Mesenchymal stem cell (in vitro differentiated cells and primary cell): ENCODE measurements around the gene RYR2.

Experiments
- DNase-seq: peaks from one replicate; pipeline ENCODE4 v3.0.0-alpha.2; 2013
- H2AFZ ChIP-seq: one replicate; pipeline ENCODE4 v1.6.1; 2013; ENCODE audit warnings: low read depth, mild to moderate bottlenecking, control low read depth, inconsistent platforms, low read length, moderate library complexity
- H2AK5ac ChIP-seq: 2 replicates; pipeline ENCODE4 v1.6.1; 2013; ENCODE audit warnings: low read length, moderate library complexity, mild to moderate bottlenecking, inconsistent platforms; ENCODE audit not compliant: severe bottlenecking
- H2BK120ac ChIP-seq: one replicate; pipeline ENCODE4 v1.6.1; 2013; ENCODE audit warnings: low read depth, mild to moderate bottlenecking, inconsistent platforms, low read length, moderate library complexity
- H2BK12ac ChIP-seq, 2 experiments: one replicate each; pipeline ENCODE4 v1.6.1; 2013; ENCODE audit warnings: inconsistent platforms in 2 of 2, low read length in 2 of 2, mild to moderate bottlenecking in 2 of 2, moderate library complexity in 2 of 2, control low read depth in 1 of 2
- H2BK15ac ChIP-seq: one replicate; pipeline ENCODE4 v1.6.1; 2013; ENCODE audit warnings: mild to moderate bottlenecking, low read depth, inconsistent platforms; ENCODE audit not compliant: poor library complexity, severe bottlenecking
- H2BK5ac ChIP-seq: 2 replicates; pipeline ENCODE4 v1.6.1; 2013; ENCODE audit warnings: low read depth, mild to moderate bottlenecking, low read length, control low read depth, inconsistent platforms; ENCODE audit not compliant: poor library complexity, severe bottlenecking
- H3K14ac ChIP-seq, 2 experiments: one replicate each; pipeline ENCODE4 v1.6.1; 2013; ENCODE audit warnings: inconsistent platforms in 2 of 2, low read length in 2 of 2, control low read depth in 1 of 2, mild to moderate bottlenecking in 1 of 2, moderate library complexity in 1 of 2
- H3K18ac ChIP-seq, 2 experiments: one replicate each; pipeline ENCODE4 v1.6.1; 2013; ENCODE audit warnings: inconsistent platforms in 2 of 2, low read length in 2 of 2, control low read depth in 1 of 2, low read depth in 1 of 2, mild to moderate bottlenecking in 1 of 2
- H3K23ac ChIP-seq, 2 experiments: one replicate each; pipeline ENCODE4 v1.6.1; 2013; ENCODE audit warnings: inconsistent platforms in 2 of 2, low read length in 2 of 2, mild to moderate bottlenecking in 2 of 2, moderate library complexity in 2 of 2, control low read depth in 1 of 2
- H3K27ac ChIP-seq: 2 replicates; pipeline ENCODE4 v1.5.1; 2013; ENCODE audit warnings: mild to moderate bottlenecking, moderate library complexity, low read length, control low read depth, inconsistent platforms; ENCODE audit not compliant: poor library complexity, severe bottlenecking
- H3K27me3 ChIP-seq, 2 experiments: 2 replicates each; pipeline versions ENCODE4 v1.6.1 to v1.7.0; 2013; ENCODE audit warnings: low read length in 2 of 2, mild to moderate bottlenecking in 2 of 2, moderate library complexity in 2 of 2, control low read depth in 1 of 2, inconsistent platforms in 1 of 2; ENCODE audit not compliant: control insufficient read depth in 1 of 2, insufficient read depth in 1 of 2
- H3K36me3 ChIP-seq, 2 experiments: 2 replicates each; pipeline versions ENCODE4 v1.6.1 to v1.7.0; 2013; ENCODE audit warnings: low read length in 2 of 2, control low read depth in 1 of 2, inconsistent platforms in 1 of 2, low read depth in 1 of 2, mild to moderate bottlenecking in 1 of 2; ENCODE audit not compliant: insufficient read depth in 2 of 2, control insufficient read depth in 1 of 2
- H3K4ac ChIP-seq, 2 experiments: one replicate each; pipeline ENCODE4 v1.6.1; 2013; ENCODE audit warnings: inconsistent platforms in 2 of 2, low read length in 2 of 2, mild to moderate bottlenecking in 2 of 2, moderate library complexity in 2 of 2, control low read depth in 1 of 2, low read depth in 1 of 2
- H3K4me1 ChIP-seq: 2 replicates; pipeline ENCODE4 v1.6.1; 2013; ENCODE audit warnings: low read depth, low read length, control low read depth; ENCODE audit not compliant: control insufficient read depth, insufficient read depth
- H3K4me2 ChIP-seq: 2 replicates; pipeline ENCODE4 v1.6.1; 2013; ENCODE audit warnings: low read length, mild to moderate bottlenecking, inconsistent platforms; ENCODE audit not compliant: poor library complexity, severe bottlenecking
- H3K4me3 ChIP-seq, 2 experiments: 2 replicates each; pipeline versions ENCODE4 v1.5.1 to v1.7.0; 2013; ENCODE audit warnings: low read length in 2 of 2, mild to moderate bottlenecking in 2 of 2, control low read depth in 1 of 2, low read depth in 1 of 2; ENCODE audit not compliant: insufficient read depth in 1 of 2
- H3K79me1 ChIP-seq: replicated peaks from 2 replicates; pipeline ENCODE4 v1.6.1; 2013; ENCODE audit warnings: mild to moderate bottlenecking, control low read depth, low read length, inconsistent platforms; ENCODE audit not compliant: poor library complexity, severe bottlenecking
- H3K9ac ChIP-seq: 2 replicates; pipeline ENCODE4 v1.7.0; 2013; ENCODE audit warnings: mild to moderate bottlenecking, low read length, moderate library complexity
- H3K9me3 ChIP-seq: 2 replicates; pipeline ENCODE4 v1.7.0; 2013; ENCODE audit warnings: mild to moderate bottlenecking, low read length; ENCODE audit not compliant: control insufficient read depth
- H4K8ac ChIP-seq: one replicate; pipeline ENCODE4 v1.6.1; 2013; ENCODE audit warnings: inconsistent platforms, mild to moderate bottlenecking, low read length, moderate library complexity
- H4K91ac ChIP-seq: one replicate; pipeline ENCODE4 v1.6.1; 2013; ENCODE audit warnings: mild to moderate bottlenecking, low read length, inconsistent platforms
- WGBS: methylation state at CpG from one replicate; pipeline ENCODE4 v1.1.7; 2013; ENCODE audit warnings: mixed read lengths; 5-methylcytosine and 5-hydroxymethylcytosine counted together

RYR2 gene

DNA sequence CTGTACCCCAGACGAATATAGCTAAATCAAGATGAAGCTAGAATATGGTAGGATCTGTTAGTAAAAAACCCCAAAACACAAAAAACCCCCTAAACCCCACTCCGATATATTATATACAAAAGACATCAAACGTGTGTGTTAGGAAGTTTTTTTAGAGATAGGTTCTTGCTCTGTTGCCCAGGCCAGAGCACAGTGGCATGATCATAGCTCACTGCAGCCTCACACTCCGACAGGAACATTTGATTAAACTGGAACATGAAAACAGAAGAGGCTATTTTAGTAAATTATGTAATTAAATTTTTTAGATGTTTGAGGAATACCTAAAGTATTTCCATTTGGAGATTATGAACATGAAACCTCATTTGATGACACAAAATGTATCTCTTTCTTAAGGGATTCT lies 8.2 kb upstream of the RYR2 start:
- H3K27ac ChIP-seq = no peak overlapping the region
- no peak for DNase-seq
- no peak overlapping the region for H2BK12ac ChIP-seq
- H3K4me1 ChIP-seq = no peaks in the 10 kb centered on the region
- no peak overlapping the region for H3K9ac ChIP-seq
- H3K18ac ChIP-seq = no peak overlapping the region
- H3K4me3 ChIP-seq = no peak overlapping the region
- no peak overlapping the region for H4K91ac ChIP-seq
- WGBS = 70% methylated on average over 2 of the region's 4 CpGs
- no peak overlapping the region for H2BK5ac ChIP-seq
- no peak overlapping the region for H3K4me2 ChIP-seq
- H3K79me1 ChIP-seq = no peaks in the 10 kb centered on the region
- H2AFZ ChIP-seq = no peak overlapping the region
- H3K27me3 ChIP-seq = no peaks in the 10 kb centered on the region
- no peak overlapping the region for H3K14ac ChIP-seq
- no peak overlapping the region for H3K23ac ChIP-seq
- H3K4ac ChIP-seq = no peak overlapping the region
- no peaks in the 10 kb centered on the region for H3K9me3 ChIP-seq
- no peak overlapping the region for H4K8ac ChIP-seq
- H2BK120ac ChIP-seq = no peak overlapping the region
- no peaks in the 10 kb centered on the region for H3K36me3 ChIP-seq
- H2AK5ac ChIP-seq = no peak overlapping the region
- no peak overlapping the region for H2BK15ac ChIP-seq

DNA sequence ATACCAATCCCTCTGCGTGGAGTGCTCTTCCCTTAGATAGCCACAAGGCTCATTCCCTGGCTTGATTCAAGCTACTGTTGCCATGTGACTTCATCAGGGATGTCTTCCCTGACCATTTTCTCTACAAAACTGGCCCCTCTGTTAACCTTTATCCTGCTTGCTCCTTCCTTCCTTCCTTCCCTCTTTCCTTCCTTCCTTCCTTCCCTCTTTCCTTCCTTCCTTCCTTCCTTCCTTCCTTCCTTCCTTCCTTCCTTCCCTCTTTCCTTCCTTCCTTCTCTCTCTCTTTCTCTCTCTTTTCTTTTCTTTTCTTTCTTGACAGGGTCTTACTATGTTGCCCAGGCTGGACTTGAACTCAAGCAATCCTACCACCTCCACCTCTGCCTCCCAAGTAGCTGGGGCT lies 6.2 kb upstream of the RYR2 start:
- Histone ChIP-seq H3K79me1 (no peaks in the 10 kb centered on the region), H2BK120ac (no peak overlapping the region)

DNA sequence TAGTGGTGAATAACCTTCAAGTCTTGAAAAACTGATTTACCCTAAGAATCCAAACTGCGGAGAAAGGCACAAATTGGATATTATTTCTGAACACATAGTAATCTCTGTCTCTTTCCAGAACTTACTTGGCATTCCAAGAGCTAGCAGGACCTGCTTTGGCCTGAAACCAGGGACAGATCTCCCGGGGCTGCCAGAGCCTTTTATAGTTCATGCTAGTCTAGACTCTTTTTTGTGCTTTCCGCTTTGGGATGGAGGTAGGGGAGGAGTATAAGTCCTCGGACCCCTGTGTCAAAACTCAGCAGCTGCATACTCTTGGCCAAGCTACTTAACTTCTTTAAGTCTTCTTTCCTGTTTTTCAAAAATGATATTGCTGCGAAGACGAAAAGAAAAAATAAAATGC lies 3.8 kb upstream of the RYR2 start:
- WGBS = 96% methylated on average over 6 of the region's 6 CpGs
- no peak for DNase-seq
- Histone ChIP-seq H3K4me2 (no peak overlapping the region), H3K4me3 (no peak overlapping the region), H3K79me1 (no peaks in the 10 kb centered on the region), H4K91ac (no peak overlapping the region), H3K23ac (no peak overlapping the region), H3K27me3 (peaks cover 14 to 25% of the 10 kb centered on the region in 2 experiments), H3K36me3 (no peaks in the 10 kb centered on the region), H2BK5ac (no peak overlapping the region), H2AK5ac (no peak overlapping the region), H3K9me3 (no peaks in the 10 kb centered on the region), H2AFZ (no peak overlapping the region), H3K4ac (no peak overlapping the region), H2BK12ac (no peak overlapping the region), H3K4me1 (peaks cover 16% of the 10 kb centered on the region), H4K8ac (no peak overlapping the region), H2BK120ac (no peak overlapping the region), H3K18ac (no peak overlapping the region), H3K9ac (no peak overlapping the region), H2BK15ac (no peak overlapping the region), H3K14ac (no peak overlapping the region), H3K27ac (no peak overlapping the region)

More for the DNA sequence above, 6.2 kb upstream of the RYR2 start:
- DNase-seq = no peak
- Histone ChIP-seq H3K4me2 (no peak overlapping the region), H2BK15ac (no peak overlapping the region), H4K8ac (no peak overlapping the region), H3K4me1 (no peaks in the 10 kb centered on the region), H3K4ac (no peak overlapping the region), H3K9me3 (no peaks in the 10 kb centered on the region), H3K14ac (no peak overlapping the region), H2AK5ac (no peak overlapping the region), H4K91ac (no peak overlapping the region), H3K9ac (no peak overlapping the region), H3K27ac (no peak overlapping the region), H2BK5ac (no peak overlapping the region), H3K4me3 (no peak overlapping the region), H3K36me3 (no peaks in the 10 kb centered on the region), H2BK12ac (no peak overlapping the region), H3K23ac (no peak overlapping the region), H2AFZ (no peak overlapping the region), H3K27me3 (peaks cover 0 to 7% of the 10 kb centered on the region in 2 experiments), H3K18ac (no peak overlapping the region)
- WGBS = 88% methylated on average over 1 of the region's 1 CpG

DNA sequence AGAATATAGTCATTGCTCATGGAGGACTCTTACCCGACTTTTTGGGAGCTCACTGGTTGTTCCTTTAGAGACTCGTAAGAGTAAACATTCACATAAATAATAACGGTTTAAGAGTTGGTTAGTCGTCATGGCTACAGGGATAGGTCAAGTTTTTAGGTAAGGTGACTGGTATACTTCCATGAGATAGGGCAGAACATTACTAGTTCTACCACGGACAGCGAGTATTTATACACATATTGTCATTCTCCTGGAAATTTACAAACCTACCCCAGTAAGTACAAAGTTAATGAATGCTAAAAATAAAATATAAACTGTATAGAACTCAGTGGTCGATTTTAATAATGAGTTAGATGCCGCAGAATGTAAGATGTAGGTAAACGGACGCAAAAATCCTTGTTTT lies 1.2 kb upstream of the RYR2 start:
- no peak overlapping the region for H3K27ac ChIP-seq
- H2BK120ac ChIP-seq = no peak overlapping the region
- H3K4me3 ChIP-seq = no peak overlapping the region
- H3K14ac ChIP-seq = no peak overlapping the region
- H4K8ac ChIP-seq = no peak overlapping the region
- peaks cover 16% of the 10 kb centered on the region for H3K4me1 ChIP-seq
- no peak overlapping the region for H2BK15ac ChIP-seq
- peaks cover 34 to 49% of the 10 kb centered on the region in 2 experiments for H3K27me3 ChIP-seq
- no peak overlapping the region for H3K9ac ChIP-seq
- no peak for DNase-seq
- no peak overlapping the region for H3K4me2 ChIP-seq
- no peak overlapping the region for H3K18ac ChIP-seq
- no peaks in the 10 kb centered on the region for H3K9me3 ChIP-seq
- no peak overlapping the region for H3K4ac ChIP-seq
- 80% methylated on average over 8 of the region's 10 CpGs for WGBS
- H3K79me1 ChIP-seq = no peaks in the 10 kb centered on the region
- no peak overlapping the region for H2BK12ac ChIP-seq
- no peak overlapping the region for H2AK5ac ChIP-seq
- no peak overlapping the region for H2AFZ ChIP-seq
- H4K91ac ChIP-seq = no peak overlapping the region
- no peak overlapping the region for H2BK5ac ChIP-seq
- no peak overlapping the region for H3K23ac ChIP-seq
- no peaks in the 10 kb centered on the region for H3K36me3 ChIP-seq
